ENCODE measurements around the gene KCNQ1.

Gene KCNQ1

DNA sequence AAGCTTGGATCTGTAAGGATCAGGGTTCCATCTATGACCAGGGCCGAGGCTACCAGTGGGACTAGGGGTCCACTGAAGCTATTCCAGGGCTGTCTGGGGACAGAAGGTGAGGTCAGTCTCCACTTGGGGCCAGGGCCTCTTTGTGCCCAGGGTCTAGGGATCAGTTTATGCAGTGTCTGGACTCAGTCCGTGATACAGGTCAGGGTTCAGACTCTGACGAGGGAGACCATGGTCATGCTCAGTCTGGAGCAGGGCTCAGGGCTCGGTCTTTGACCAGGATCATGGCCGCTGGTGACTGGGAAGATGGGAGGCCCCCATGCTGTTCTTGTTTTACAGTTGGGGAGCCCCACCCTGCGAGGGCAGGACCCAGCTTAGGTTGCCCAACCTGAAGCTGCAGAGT lies 32.5 kb upstream of the KCNQ1 start:
- Histone ChIP-seq H3K4me1 (ENCODE audit: control insufficient read depth in 1 of 2, insufficient read depth in 2 of 2, low read length in 2 of 2) (no peaks in the 10 kb centered on the region), H3K36me3 (ENCODE audit: control insufficient read depth in 1 of 2, insufficient read depth in 2 of 2, low read length in 2 of 2) (no peaks in the 10 kb centered on the region), H3K9me3 (ENCODE audit: control insufficient read depth in 1 of 2, low read length in 2 of 2) (no peaks in the 10 kb centered on the region), H3K4me3 (ENCODE audit: low read depth in 1 of 2, low read length in 2 of 2) (no peak overlapping the region), H3K27ac (ENCODE audit: low read length) (no peak overlapping the region), H3K27me3 (ENCODE audit: low read depth, low read length) (no peaks in the 10 kb centered on the region)

GRCh38 chr11:2413742-2414579 lies 30.8 kb upstream of the KCNQ1 start:
- H3K27ac ChIP-seq (ENCODE audit: low read length), result no peak overlapping the region
- H3K9me3 ChIP-seq (ENCODE audit: control insufficient read depth in 1 of 2, low read length in 2 of 2), result no peaks in the 10 kb centered on the region
- no peaks in the 10 kb centered on the region for H3K4me1 ChIP-seq (ENCODE audit: control insufficient read depth in 1 of 2, insufficient read depth in 2 of 2, low read length in 2 of 2)
- no peaks in the 10 kb centered on the region for H3K27me3 ChIP-seq (ENCODE audit: low read depth, low read length)
- H3K36me3 ChIP-seq (ENCODE audit: control insufficient read depth in 1 of 2, insufficient read depth in 2 of 2, low read length in 2 of 2), result no peaks in the 10 kb centered on the region
- H3K4me3 ChIP-seq (ENCODE audit: low read depth in 1 of 2, low read length in 2 of 2), result no peak overlapping the region

DNA sequence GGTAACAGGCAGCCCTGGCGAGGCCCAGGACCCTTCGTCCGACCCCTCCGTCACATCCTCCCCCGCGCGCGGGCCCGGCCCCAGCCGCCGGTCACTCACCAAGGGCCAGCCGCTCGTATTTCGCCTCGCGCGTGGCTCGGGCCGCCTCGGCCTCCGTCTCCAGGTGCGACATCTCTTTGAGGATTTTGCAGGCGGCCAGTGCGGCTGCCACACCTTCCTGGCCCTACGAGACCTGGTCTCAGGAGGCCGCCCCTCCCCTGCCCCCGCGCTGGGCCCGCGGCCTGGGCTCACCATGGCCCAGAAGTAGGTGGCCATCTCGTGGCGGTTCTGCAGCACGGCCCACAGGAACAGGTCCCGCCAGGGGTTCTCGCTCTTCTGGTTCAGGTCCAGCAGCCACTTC lies 30.2 kb upstream of the KCNQ1 start:
- no peaks in the 10 kb centered on the region for H3K36me3 ChIP-seq (ENCODE audit: control insufficient read depth in 1 of 2, insufficient read depth in 2 of 2, low read length in 2 of 2)
- H3K4me3 ChIP-seq (ENCODE audit: low read depth in 1 of 2, low read length in 2 of 2), result no peak overlapping the region
- no peaks in the 10 kb centered on the region for H3K4me1 ChIP-seq (ENCODE audit: control insufficient read depth in 1 of 2, insufficient read depth in 2 of 2, low read length in 2 of 2)
- H3K9me3 ChIP-seq (ENCODE audit: control insufficient read depth in 1 of 2, low read length in 2 of 2), result no peaks in the 10 kb centered on the region
- no peak overlapping the region for H3K27ac ChIP-seq (ENCODE audit: low read length)
- H3K27me3 ChIP-seq (ENCODE audit: low read depth, low read length), result no peaks in the 10 kb centered on the region

DNA sequence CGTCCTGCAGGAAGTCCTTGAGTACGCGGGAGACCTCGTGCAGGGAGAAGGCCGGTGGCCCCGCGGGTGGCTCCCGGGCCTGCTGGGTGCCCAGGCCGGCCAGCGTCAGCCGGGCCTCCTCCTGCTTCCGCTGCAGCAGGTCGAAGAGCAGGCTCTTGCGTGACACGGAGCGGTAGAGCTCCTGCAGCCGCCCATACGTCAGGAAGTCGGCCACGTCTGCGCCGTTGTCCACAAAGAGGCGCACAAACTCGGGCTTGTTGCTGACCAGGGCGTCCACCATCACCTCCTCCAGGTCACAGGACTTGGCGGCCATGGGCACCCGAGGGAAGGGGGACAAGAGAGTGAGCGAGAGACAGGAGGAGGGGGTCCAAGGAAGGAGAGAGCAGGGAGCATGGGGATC lies 29.6 kb upstream of the KCNQ1 start:
- no peaks in the 10 kb centered on the region for H3K27me3 ChIP-seq (ENCODE audit: low read depth, low read length)
- no peaks in the 10 kb centered on the region for H3K36me3 ChIP-seq (ENCODE audit: control insufficient read depth in 1 of 2, insufficient read depth in 2 of 2, low read length in 2 of 2)
- no peak overlapping the region for H3K4me3 ChIP-seq (ENCODE audit: low read depth in 1 of 2, low read length in 2 of 2)
- H3K9me3 ChIP-seq (ENCODE audit: control insufficient read depth in 1 of 2, low read length in 2 of 2), result no peaks in the 10 kb centered on the region
- peaks cover 0 to 4% of the 10 kb centered on the region in 2 donors for H3K4me1 ChIP-seq (ENCODE audit: control insufficient read depth in 1 of 2, insufficient read depth in 2 of 2, low read length in 2 of 2)
- no peak overlapping the region for H3K27ac ChIP-seq (ENCODE audit: low read length)

GRCh38 chr11:2415601-2416380 lies 29.0 kb upstream of the KCNQ1 start:
- no peaks in the 10 kb centered on the region for H3K9me3 ChIP-seq (ENCODE audit: control insufficient read depth in 1 of 2, low read length in 2 of 2)
- no peaks in the 10 kb centered on the region for H3K36me3 ChIP-seq (ENCODE audit: control insufficient read depth in 1 of 2, insufficient read depth in 2 of 2, low read length in 2 of 2)
- H3K27me3 ChIP-seq (ENCODE audit: low read depth, low read length), result no peaks in the 10 kb centered on the region
- H3K4me1 ChIP-seq (ENCODE audit: control insufficient read depth in 1 of 2, insufficient read depth in 2 of 2, low read length in 2 of 2), result peaks cover 0 to 10% of the 10 kb centered on the region in 2 donors
- no peak overlapping the region for H3K4me3 ChIP-seq (ENCODE audit: low read depth in 1 of 2, low read length in 2 of 2)
- H3K27ac ChIP-seq (ENCODE audit: low read length), result no peak overlapping the region

DNA sequence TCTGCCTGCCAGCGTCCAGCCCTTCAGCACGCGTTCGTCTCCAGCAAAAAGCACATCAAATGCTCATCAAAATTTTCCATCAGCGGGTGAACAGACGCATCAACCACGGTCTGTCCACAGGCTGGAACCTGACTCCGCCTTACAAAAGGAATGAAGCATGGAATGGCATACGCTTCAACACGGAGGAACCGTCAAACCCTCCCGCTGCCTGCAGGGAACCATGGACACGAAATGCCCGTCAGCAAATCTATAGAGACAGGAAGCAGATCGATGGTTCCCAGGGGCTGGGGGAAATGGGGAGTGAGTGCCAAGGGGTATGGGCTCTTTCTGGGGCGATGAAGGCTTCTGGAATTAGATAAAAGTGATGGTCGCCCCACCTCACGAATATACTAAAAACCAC lies 28.0 kb upstream of the KCNQ1 start:
- no peak overlapping the region for H3K4me3 ChIP-seq (ENCODE audit: low read depth in 1 of 2, low read length in 2 of 2)
- H3K36me3 ChIP-seq (ENCODE audit: control insufficient read depth in 1 of 2, insufficient read depth in 2 of 2, low read length in 2 of 2), result no peaks in the 10 kb centered on the region
- H3K9me3 ChIP-seq (ENCODE audit: control insufficient read depth in 1 of 2, low read length in 2 of 2), result no peaks in the 10 kb centered on the region
- H3K27ac ChIP-seq (ENCODE audit: low read length), result no peak overlapping the region
- H3K4me1 ChIP-seq (ENCODE audit: control insufficient read depth in 1 of 2, insufficient read depth in 2 of 2, low read length in 2 of 2), result peaks cover 0 to 12% of the 10 kb centered on the region in 2 donors
- no peaks in the 10 kb centered on the region for H3K27me3 ChIP-seq (ENCODE audit: low read depth, low read length)

DNA sequence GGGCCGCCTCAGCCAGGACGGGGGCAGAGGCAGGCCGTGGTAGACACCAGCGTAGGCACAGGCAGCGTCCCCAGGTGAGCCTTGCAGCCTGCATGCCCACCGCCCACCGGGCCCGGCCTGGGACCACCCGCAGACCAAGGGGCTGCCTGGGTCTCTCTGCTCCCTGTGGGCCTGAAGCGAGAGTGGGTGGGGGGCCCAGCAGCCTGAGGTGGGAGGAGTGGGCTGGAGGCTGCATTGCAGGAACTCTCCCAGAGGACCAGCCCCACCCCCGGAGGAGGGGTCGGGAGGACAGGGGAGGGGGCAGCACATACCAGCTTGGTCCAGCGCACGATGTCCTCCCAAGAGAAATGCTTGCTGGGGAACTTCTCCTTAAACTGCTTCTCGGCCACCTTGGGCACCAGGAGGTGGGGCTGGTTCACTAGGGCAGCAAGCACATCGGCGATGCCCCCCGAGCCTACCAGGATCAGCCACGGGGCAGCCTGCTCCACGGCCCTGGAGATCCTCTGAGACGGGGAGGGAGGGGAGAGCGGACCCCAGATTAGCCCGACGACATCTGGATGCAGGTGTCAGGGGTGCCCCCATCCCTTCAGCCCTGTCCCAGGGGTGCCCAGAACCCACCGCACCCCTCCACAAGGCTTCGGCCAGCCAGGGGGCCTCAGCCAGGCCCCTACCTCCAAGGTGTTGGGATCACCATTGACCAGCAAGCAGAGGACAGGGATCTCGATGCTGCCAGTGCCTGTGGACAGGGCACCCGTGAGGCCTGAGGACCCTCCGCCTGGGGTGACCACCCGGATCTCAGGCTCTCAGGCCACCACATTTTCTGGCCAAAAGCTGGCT lies 26.7 kb upstream of the KCNQ1 start:
- Histone ChIP-seq H3K4me3 (ENCODE audit: low read depth in 1 of 2, low read length in 2 of 2) (no peak overlapping the region), H3K27ac (ENCODE audit: low read length) (no peak overlapping the region), H3K36me3 (ENCODE audit: control insufficient read depth in 1 of 2, insufficient read depth in 2 of 2, low read length in 2 of 2) (no peaks in the 10 kb centered on the region), H3K9me3 (ENCODE audit: control insufficient read depth in 1 of 2, low read length in 2 of 2) (no peaks in the 10 kb centered on the region), H3K4me1 (ENCODE audit: control insufficient read depth in 1 of 2, insufficient read depth in 2 of 2, low read length in 2 of 2) (peaks cover 0 to 12% of the 10 kb centered on the region in 2 donors), H3K27me3 (ENCODE audit: low read depth, low read length) (no peaks in the 10 kb centered on the region)

- H3K4me1 ChIP-seq (ENCODE audit: control insufficient read depth in 1 of 2, insufficient read depth in 2 of 2, low read length in 2 of 2), result peaks cover 0 to 12% of the 10 kb centered on the region in 2 donors
- no peaks in the 10 kb centered on the region for H3K9me3 ChIP-seq (ENCODE audit: control insufficient read depth in 1 of 2, low read length in 2 of 2)
- no peak overlapping the region for H3K27ac ChIP-seq (ENCODE audit: low read length)
- no peaks in the 10 kb centered on the region for H3K36me3 ChIP-seq (ENCODE audit: control insufficient read depth in 1 of 2, insufficient read depth in 2 of 2, low read length in 2 of 2)
- no peaks in the 10 kb centered on the region for H3K27me3 ChIP-seq (ENCODE audit: low read depth, low read length)
- H3K4me3 ChIP-seq (ENCODE audit: low read depth in 1 of 2, low read length in 2 of 2), result no peak overlapping the region
These were observed 26.0 kb upstream of the KCNQ1 start for GRCh38 chr11:2418693-2419360.

DNA sequence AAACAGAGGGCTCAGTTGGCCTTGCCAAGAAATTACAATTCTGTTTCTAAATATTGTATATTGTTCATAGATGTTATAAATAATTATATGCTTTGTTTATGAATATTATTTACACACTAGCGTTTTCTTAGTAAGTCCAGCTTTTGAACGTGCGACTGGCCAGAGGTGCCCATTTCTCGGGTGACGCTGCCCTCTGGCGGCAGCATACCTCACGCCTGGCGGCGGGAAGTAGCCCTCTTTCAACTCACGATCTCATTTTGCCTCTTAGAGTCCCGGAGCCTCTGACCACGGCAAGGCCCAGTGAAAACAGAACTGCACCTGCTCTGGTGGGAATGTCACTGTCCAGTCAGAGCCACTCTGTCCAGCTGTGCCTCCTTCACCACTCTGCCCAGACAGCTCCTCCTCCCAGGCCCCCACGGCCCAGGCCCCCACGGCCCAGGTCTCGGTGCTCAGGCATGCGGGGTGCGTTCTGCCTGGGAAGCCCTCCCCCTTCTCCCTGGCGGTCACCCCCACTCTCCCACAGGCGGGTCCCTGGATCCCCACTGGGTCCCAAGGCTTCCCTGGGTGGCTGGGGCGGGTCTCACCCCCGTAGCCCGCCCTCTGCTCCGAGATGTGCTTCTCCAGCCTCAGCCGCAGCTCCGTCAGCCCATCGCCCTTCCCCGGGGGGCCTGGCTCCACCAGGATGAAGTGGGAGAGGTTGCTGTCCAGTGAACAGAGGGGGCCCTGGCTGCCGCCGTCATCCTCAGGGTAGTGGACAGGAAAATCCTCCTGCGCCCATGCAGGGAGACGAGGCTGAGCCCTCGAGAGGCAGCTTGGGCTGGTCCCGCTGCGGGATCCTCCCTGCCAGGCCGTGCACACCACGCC lies 24.9 kb upstream of the KCNQ1 start:
- peaks cover 0 to 12% of the 10 kb centered on the region in 2 donors for H3K4me1 ChIP-seq (ENCODE audit: control insufficient read depth in 1 of 2, insufficient read depth in 2 of 2, low read length in 2 of 2)
- no peak overlapping the region for H3K4me3 ChIP-seq (ENCODE audit: low read depth in 1 of 2, low read length in 2 of 2)
- no peaks in the 10 kb centered on the region for H3K9me3 ChIP-seq (ENCODE audit: control insufficient read depth in 1 of 2, low read length in 2 of 2)
- no peaks in the 10 kb centered on the region for H3K27me3 ChIP-seq (ENCODE audit: low read depth, low read length)
- no peaks in the 10 kb centered on the region for H3K36me3 ChIP-seq (ENCODE audit: control insufficient read depth in 1 of 2, insufficient read depth in 2 of 2, low read length in 2 of 2)
- H3K27ac ChIP-seq (ENCODE audit: low read length), result no peak overlapping the region

- Histone ChIP-seq H3K4me3 (ENCODE audit: low read depth in 1 of 2, low read length in 2 of 2) (no peak overlapping the region), H3K9me3 (ENCODE audit: control insufficient read depth in 1 of 2, low read length in 2 of 2) (no peaks in the 10 kb centered on the region), H3K27me3 (ENCODE audit: low read depth, low read length) (no peaks in the 10 kb centered on the region), H3K4me1 (ENCODE audit: control insufficient read depth in 1 of 2, insufficient read depth in 2 of 2, low read length in 2 of 2) (peaks cover 0 to 12% of the 10 kb centered on the region in 2 donors), H3K36me3 (ENCODE audit: control insufficient read depth in 1 of 2, insufficient read depth in 2 of 2, low read length in 2 of 2) (no peaks in the 10 kb centered on the region), H3K27ac (ENCODE audit: low read length) (no peak overlapping the region)
These were observed 24.1 kb upstream of the KCNQ1 start for GRCh38 chr11:2420502-2421225.

Data from muscle layer of duodenum (tissue), 2 donors.